SU-DHL-6 (cell line): ENCODE measurements around the gene CACNG4.

Experiments used
- H2AFZ ChIP-seq: fragments of 200-600 bp; sonication (generic); 2 replicates; pipeline ENCODE4 v1.6.1; 2014; ENCODE audit warnings: low read depth, mild to moderate bottlenecking, moderate library complexity, mixed read lengths, antibody characterized with exemption, low read length; ENCODE audit not compliant: severe bottlenecking
- H3F3A ChIP-seq: fragments of 200-600 bp; shearing (Covaris generic); 2 replicates; pipeline ENCODE4 v1.6.0; 2016; ENCODE audit warnings: antibody characterized with exemption, mild to moderate bottlenecking; ENCODE audit not compliant: insufficient read depth
- H3K27ac ChIP-seq: fragments of 200-600 bp; sonication (generic); 2 replicates; pipeline ENCODE4 v1.5.1; 2016; ENCODE audit warnings: low read depth, mild to moderate bottlenecking, low read length, moderate library complexity, mixed read lengths
- H3K27me3 ChIP-seq: fragments of 200-600 bp; sonication (generic), shearing (Covaris generic); 2 replicates; pipeline ENCODE4 v1.6.0; 2014; ENCODE audit warnings: mild to moderate bottlenecking, low read length
- H3K36me3 ChIP-seq: fragments of 200-600 bp; sonication (generic); 2 replicates; pipeline ENCODE4 v1.6.1; 2014; ENCODE audit warnings: mild to moderate bottlenecking, low read length, mixed read lengths
- H3K4me2 ChIP-seq: fragments of 300-600, 200-600 bp; shearing (Covaris generic), sonication (generic); 2 replicates; pipeline ENCODE4 v1.6.0; 2014; ENCODE audit warnings: low read length, low read depth, mild to moderate bottlenecking; ENCODE audit not compliant: poor library complexity, severe bottlenecking
- H3K4me3 ChIP-seq: fragments of 200-600 bp; sonication (generic); 2 replicates; pipeline ENCODE4 v1.5.1; 2014; ENCODE audit warnings: antibody characterized with exemption, low read length, mild to moderate bottlenecking, mixed read lengths; ENCODE audit not compliant: insufficient read depth, poor library complexity, severe bottlenecking
- H3K79me2 ChIP-seq: fragments of 200-600 bp; sonication (generic); 2 replicates; pipeline ENCODE4 v1.6.1; 2014; ENCODE audit warnings: mild to moderate bottlenecking, low read length, moderate library complexity; ENCODE audit not compliant: insufficient read depth
- H3K9ac ChIP-seq: fragments of 200-600 bp; sonication (generic); 2 replicates; pipeline ENCODE4 v1.7.0; 2014; ENCODE audit warnings: mild to moderate bottlenecking, low read length
- H3K9me2 ChIP-seq: fragments of 200-600 bp; sonication (generic); replicated peaks from 2 replicates; pipeline ENCODE4 v1.6.1; 2014; ENCODE audit warnings: low read length; ENCODE audit not compliant: insufficient read depth
- H3K9me3 ChIP-seq: fragments of 200-600 bp; sonication (generic); 2 replicates; pipeline ENCODE4 v1.6.1; 2014; ENCODE audit warnings: low read length, mixed read lengths; ENCODE audit not compliant: insufficient read depth
- H4K20me1 ChIP-seq: fragments of 200-600 bp; sonication (generic); 2 replicates; pipeline ENCODE4 v1.6.1; 2014; ENCODE audit warnings: low read depth, mild to moderate bottlenecking, antibody characterized with exemption, low read length, moderate library complexity, mixed read lengths
- CTCF ChIP-seq: fragments of 200-600 bp; sonication (generic); IDR thresholded peaks from one replicate; pipeline ENCODE4 v1.5.1; 2017; ENCODE audit warnings: antibody characterized with exemption, mild to moderate bottlenecking, low read length, moderate library complexity; ENCODE audit not compliant: insufficient read depth, poor library complexity, severe bottlenecking
- EZH2phosphoT487 ChIP-seq: fragments of 200-600 bp; sonication (generic), shearing (Covaris generic); conservative IDR thresholded peaks from 2 replicates; pipeline ENCODE4 v1.6.1; 2018; ENCODE audit warnings: mild to moderate bottlenecking, antibody characterized with exemption, low read length, moderate library complexity, mixed read lengths

Gene CACNG4

GRCh38 chr17:67025216-67025792 lies 60.8 kb downstream of the CACNG4 start:
- Histone ChIP-seq H3K27ac (no peak overlapping the region), H3K79me2 (no peaks in the 10 kb centered on the region), H3K9me2 (no peaks in the 10 kb centered on the region), H3K4me3 (no peak overlapping the region), H2AFZ (no peak overlapping the region), H4K20me1 (no peaks in the 10 kb centered on the region), H3K36me3 (no peaks in the 10 kb centered on the region), H3K27me3 (no peaks in the 10 kb centered on the region), H3K9ac (no peak overlapping the region), H3K9me3 (no peaks in the 10 kb centered on the region), H3K4me2 (no peak overlapping the region), H3F3A (no peaks in the 10 kb centered on the region)
- TF ChIP-seq CTCF (no peak), EZH2phosphoT487 (no peak)

- H3K9ac ChIP-seq, result no peak overlapping the region
- no peaks in the 10 kb centered on the region for H3F3A ChIP-seq
- no peaks in the 10 kb centered on the region for H3K36me3 ChIP-seq
- no peaks in the 10 kb centered on the region for H3K79me2 ChIP-seq
- no peak overlapping the region for H3K4me2 ChIP-seq
- H3K27me3 ChIP-seq, result no peaks in the 10 kb centered on the region
- no peak overlapping the region for H3K4me3 ChIP-seq
- TF ChIP-seq CTCF, result no peak
- H3K9me2 ChIP-seq, result no peaks in the 10 kb centered on the region
- H3K9me3 ChIP-seq, result no peaks in the 10 kb centered on the region
- no peaks in the 10 kb centered on the region for H4K20me1 ChIP-seq
- no peak overlapping the region for H3K27ac ChIP-seq
- no peak overlapping the region for H2AFZ ChIP-seq
Observed at GRCh38 chr17:67026341-67026740, 61.8 kb downstream of the CACNG4 start.

GRCh38 chr17:67027031-67027628 lies 62.6 kb downstream of the CACNG4 start:
- H3F3A ChIP-seq, result no peaks in the 10 kb centered on the region
- no peak overlapping the region for H3K4me2 ChIP-seq
- no peak overlapping the region for H2AFZ ChIP-seq
- H3K36me3 ChIP-seq, result no peaks in the 10 kb centered on the region
- no peak overlapping the region for H3K9ac ChIP-seq
- no peaks in the 10 kb centered on the region for H3K27me3 ChIP-seq
- H3K9me2 ChIP-seq, result no peaks in the 10 kb centered on the region
- no peak overlapping the region for H3K27ac ChIP-seq
- TF ChIP-seq CTCF (no peak), EZH2phosphoT487 (no peak)
- H3K79me2 ChIP-seq, result no peaks in the 10 kb centered on the region
- no peaks in the 10 kb centered on the region for H3K9me3 ChIP-seq
- no peak overlapping the region for H3K4me3 ChIP-seq
- H4K20me1 ChIP-seq, result no peaks in the 10 kb centered on the region
